Keratinocyte (primary cell): ENCODE results near the gene MBTPS1. TPM values are rescaled to one million over a fixed set of nuclear protein-coding genes. Genes with fewer than 3 reads are reported as not detected.

Source experiments
- DNase-seq: peaks from one replicate; pipeline ENCODE4 v3.0.0-alpha.2; 2011; ENCODE audit warnings: low read depth, missing footprints, low spot score
- FAIRE-seq: peaks from 2 replicates; lab custom pipeline; 2011; peaks lifted over from hg19 to GRCh38; lab: Jason Lieb, UNC
- H2AFZ ChIP-seq: 2 replicates; pipeline ENCODE4 v1.6.0; 2012; ENCODE audit warnings: low read length, control low read depth, inconsistent platforms; ENCODE audit not compliant: control insufficient read depth
- H3K27ac ChIP-seq: 2 replicates; pipeline ENCODE4 v1.5.1; 2011; ENCODE audit warnings: low read length; ENCODE audit not compliant: control insufficient read depth, insufficient read depth
- H3K27me3 ChIP-seq: 3 replicates; pipeline ENCODE4 v1.6.0; 2011; ENCODE audit warnings: low read length; ENCODE audit not compliant: control insufficient read depth, insufficient read depth; ENCODE audit errors: extremely low read depth
- H3K36me3 ChIP-seq, 2 experiments: 2 replicates in 1 of 2; 3 replicates in 1 of 2; pipeline ENCODE4 v1.5.1; 2011; ENCODE audit warnings: low read length in 2 of 2, mild to moderate bottlenecking in 1 of 2; ENCODE audit not compliant: control insufficient read depth in 2 of 2, insufficient read depth in 2 of 2; ENCODE audit errors: extremely low read depth in 1 of 2
- H3K4me1 ChIP-seq: 3 replicates; pipeline ENCODE4 v1.5.1; 2011; ENCODE audit warnings: low read length; ENCODE audit not compliant: control insufficient read depth, insufficient read depth; ENCODE audit errors: extremely low read depth
- H3K4me2 ChIP-seq: 3 replicates; pipeline ENCODE4 v1.6.0; 2011; ENCODE audit warnings: low read depth, low read length; ENCODE audit not compliant: control insufficient read depth, insufficient read depth; ENCODE audit errors: extremely low read depth
- H3K4me3 ChIP-seq, 3 experiments: fragments of 200-600 bp in 1 of 3; sonication (generic) in 1 of 3; 2 replicates in 2 of 3; 3 replicates in 1 of 3; pipeline ENCODE4 v1.5.1; 2011 to 2016; ENCODE audit warnings: low read length in 3 of 3, mild to moderate bottlenecking in 3 of 3, control low read depth in 2 of 3, inconsistent platforms in 1 of 3, low read depth in 1 of 3, mixed read lengths in 1 of 3, mixed run types in 1 of 3, moderate library complexity in 1 of 3; ENCODE audit not compliant: control insufficient read depth in 2 of 3, insufficient read depth in 2 of 3; ENCODE audit errors: extremely low read depth in 1 of 3
- H3K79me2 ChIP-seq: 2 replicates; pipeline ENCODE4 v1.6.0; 2012; ENCODE audit warnings: low read length; ENCODE audit not compliant: control insufficient read depth, insufficient read depth
- H3K9ac ChIP-seq: 3 replicates; pipeline ENCODE4 v1.6.0; 2011; ENCODE audit warnings: low read length; ENCODE audit not compliant: control insufficient read depth, insufficient read depth; ENCODE audit errors: extremely low read depth
- H3K9me1 ChIP-seq: 3 replicates; pipeline ENCODE4 v1.6.0; 2011; ENCODE audit warnings: low read length; ENCODE audit not compliant: control insufficient read depth, insufficient read depth; ENCODE audit errors: extremely low read depth
- H3K9me3 ChIP-seq: 2 replicates; pipeline ENCODE4 v1.5.1; 2012; ENCODE audit warnings: low read depth, low read length; ENCODE audit not compliant: control insufficient read depth
- H4K20me1 ChIP-seq: 3 replicates; pipeline ENCODE4 v1.6.0; 2011; ENCODE audit warnings: low read length; ENCODE audit not compliant: control insufficient read depth, insufficient read depth; ENCODE audit errors: extremely low read depth
- EZH2 ChIP-seq: IDR thresholded peaks from one replicate; pipeline ENCODE4 v1.6.1; 2012; ENCODE audit warnings: inconsistent platforms, mild to moderate bottlenecking, low read length, moderate library complexity
- dilution Hi-C: fragments of 300-500 bp; cut with MboI; formaldehyde crosslinking; loops from one replicate; pipeline ENCODE4 v1.7.0; 2020; ENCODE audit warnings: low sequenced_read_pairs; ENCODE audit not compliant: extremely low pct_ligation_motif_present
- polyA plus RNA-seq, 5 experiments: library from polyadenylated mRNA; depleted of rRNA in 3 of 5; stranded (reverse) in 3 of 5; stranded (forward) in 1 of 5; unstranded in 1 of 5; fragments of >200 nt; gene quantifications; 1 replicate in 1 of 5; 2 replicates in 3 of 5; 3 replicates in 1 of 5; pipeline versions ENCODE4 v1.2.1 to v1.2.3, GENCODE V29; 2011 to 2012; ENCODE audit warnings: missing spikeins in 2 of 5, low read depth in 1 of 5, low replicate concordance in 1 of 5
- TF ChIP-seq, protein P1 (sequence below), 3 experiments: IDR thresholded peaks in 1 of 3; conservative IDR thresholded peaks in 1 of 3; optimal IDR thresholded peaks in 1 of 3; 2 replicates in 2 of 3; 3 replicates in 1 of 3; pipeline versions ENCODE3 to v1.5.1; 2011; ENCODE audit warnings: low read length in 3 of 3, mild to moderate bottlenecking in 3 of 3, moderate library complexity in 2 of 3, control low read depth in 1 of 3, inconsistent platforms in 1 of 3; ENCODE audit not compliant: insufficient read depth in 2 of 3; ENCODE audit errors: extremely low read depth in 1 of 3

The MBTPS1 gene
- polyA plus RNA-seq, 1 donor (not counting 4 experiments of a cell fraction or from before 2014, with no cell fraction given), result 56.0 TPM

DNA sequence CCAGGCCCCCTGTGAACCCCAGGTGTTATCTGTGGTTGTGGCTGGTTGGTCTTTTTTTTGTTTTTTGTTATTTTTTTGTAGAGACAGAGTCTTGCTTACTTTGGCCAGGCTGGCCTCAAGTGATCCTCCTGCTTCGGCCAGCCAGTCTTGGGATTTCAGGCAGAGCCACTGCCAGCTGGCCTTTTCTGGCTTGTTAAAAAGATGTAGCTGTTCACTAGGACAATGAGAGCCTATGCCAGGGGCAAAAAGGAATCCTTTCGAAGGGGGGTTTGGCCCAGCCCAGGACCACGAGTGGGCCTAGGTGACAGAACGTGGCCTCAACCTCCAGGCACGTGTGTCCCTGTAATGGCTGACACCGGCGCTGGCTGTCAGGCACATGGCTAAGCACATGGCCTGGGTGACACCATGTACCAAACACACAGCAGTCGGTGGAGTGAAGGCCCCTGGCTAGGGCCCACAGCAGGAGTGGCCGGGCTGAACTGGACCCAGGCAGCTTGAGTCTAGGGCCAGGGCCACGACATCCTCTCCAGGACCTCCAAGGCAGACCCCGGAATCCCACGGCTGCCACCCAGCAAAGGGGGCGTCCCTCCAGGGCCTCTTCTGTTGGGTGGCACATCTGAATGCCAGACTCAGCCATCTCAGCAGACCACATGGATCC, 67.2 kb downstream of the MBTPS1 start:
- Histone ChIP-seq H3K27ac (no peak overlapping the region), H2AFZ (no peak overlapping the region), H3K9me3 (no peaks in the 10 kb centered on the region), H3K4me3 (no peak overlapping the region), H3K4me2 (no peak overlapping the region), H3K79me2 (no peaks in the 10 kb centered on the region), H3K9ac (no peak overlapping the region), H4K20me1 (no peaks in the 10 kb centered on the region), H3K27me3 (no peaks in the 10 kb centered on the region), H3K4me1 (no peaks in the 10 kb centered on the region), H3K36me3 (peaks cover 13 to 18% of the 10 kb centered on the region in 2 experiments), H3K9me1 (no peaks in the 10 kb centered on the region)
- TF ChIP-seq EZH2, result no peak
- TF ChIP-seq, protein P1, sequence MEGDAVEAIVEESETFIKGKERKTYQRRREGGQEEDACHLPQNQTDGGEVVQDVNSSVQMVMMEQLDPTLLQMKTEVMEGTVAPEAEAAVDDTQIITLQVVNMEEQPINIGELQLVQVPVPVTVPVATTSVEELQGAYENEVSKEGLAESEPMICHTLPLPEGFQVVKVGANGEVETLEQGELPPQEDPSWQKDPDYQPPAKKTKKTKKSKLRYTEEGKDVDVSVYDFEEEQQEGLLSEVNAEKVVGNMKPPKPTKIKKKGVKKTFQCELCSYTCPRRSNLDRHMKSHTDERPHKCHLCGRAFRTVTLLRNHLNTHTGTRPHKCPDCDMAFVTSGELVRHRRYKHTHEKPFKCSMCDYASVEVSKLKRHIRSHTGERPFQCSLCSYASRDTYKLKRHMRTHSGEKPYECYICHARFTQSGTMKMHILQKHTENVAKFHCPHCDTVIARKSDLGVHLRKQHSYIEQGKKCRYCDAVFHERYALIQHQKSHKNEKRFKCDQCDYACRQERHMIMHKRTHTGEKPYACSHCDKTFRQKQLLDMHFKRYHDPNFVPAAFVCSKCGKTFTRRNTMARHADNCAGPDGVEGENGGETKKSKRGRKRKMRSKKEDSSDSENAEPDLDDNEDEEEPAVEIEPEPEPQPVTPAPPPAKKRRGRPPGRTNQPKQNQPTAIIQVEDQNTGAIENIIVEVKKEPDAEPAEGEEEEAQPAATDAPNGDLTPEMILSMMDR (optimal IDR thresholded peaks at IDR 0.05 in 1 of 3, IDR thresholded peaks at IDR 0.05 in 1 of 3, conservative IDR thresholded peaks at IDR 0.05 in 1 of 3; ENCODE audit: extremely low read depth in 1 of 3, insufficient read depth in 2 of 3, low read length in 3 of 3), result no peak
- DNase-seq, result no peak
- no peak for FAIRE-seq
- dilution Hi-C loops, result no loop called here

DNA sequence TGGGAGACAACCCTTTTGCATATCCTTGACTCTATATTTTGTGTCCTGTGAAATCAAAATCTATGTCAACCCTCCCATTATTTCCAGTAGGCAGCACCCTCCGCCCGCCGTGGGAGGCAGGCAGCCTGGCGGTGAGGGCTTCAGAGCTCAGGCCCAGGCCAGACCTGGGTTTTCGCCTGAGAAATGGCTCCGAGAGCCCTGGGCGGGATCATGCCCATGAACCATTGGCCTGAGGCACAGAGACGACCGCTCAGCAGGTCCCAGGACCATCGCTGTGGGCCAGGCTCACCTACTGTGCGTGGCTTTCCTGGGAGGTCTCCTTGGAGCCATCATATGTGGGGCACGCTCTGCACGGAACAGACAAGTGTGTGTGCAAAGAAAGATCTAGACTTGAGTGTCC, 67.9 kb downstream of the MBTPS1 start:
- Histone ChIP-seq H3K9ac (no peak overlapping the region), H3K79me2 (no peaks in the 10 kb centered on the region), H3K4me2 (no peak overlapping the region), H2AFZ (no peak overlapping the region), H3K9me1 (no peaks in the 10 kb centered on the region), H3K4me3 (no peak overlapping the region), H4K20me1 (no peaks in the 10 kb centered on the region), H3K9me3 (no peaks in the 10 kb centered on the region), H3K36me3 (peaks cover 8 to 13% of the 10 kb centered on the region in 2 experiments), H3K4me1 (no peaks in the 10 kb centered on the region), H3K27ac (no peak overlapping the region), H3K27me3 (peaks cover 4% of the 10 kb centered on the region)
- FAIRE-seq (no peak), DNase-seq (no peak)
- TF ChIP-seq, protein P1 (optimal IDR thresholded peaks at IDR 0.05 in 1 of 3, IDR thresholded peaks at IDR 0.05 in 1 of 3, conservative IDR thresholded peaks at IDR 0.05 in 1 of 3; ENCODE audit: extremely low read depth in 1 of 3, insufficient read depth in 2 of 3, low read length in 3 of 3), result no peak
- no peak for TF ChIP-seq EZH2
- dilution Hi-C loops, result no loop called here
